Measurements from ENCODE around the gene MYZAP.
A peak's percentile ranks its signal among the peaks of the same experiment; 100 is the strongest.
"Not testable (repeated sequence)": the region's sequence is repeated elsewhere in the genome, so short reads cannot be mapped to it uniquely, and the experiment has no call there.

Gene MYZAP

DNA sequence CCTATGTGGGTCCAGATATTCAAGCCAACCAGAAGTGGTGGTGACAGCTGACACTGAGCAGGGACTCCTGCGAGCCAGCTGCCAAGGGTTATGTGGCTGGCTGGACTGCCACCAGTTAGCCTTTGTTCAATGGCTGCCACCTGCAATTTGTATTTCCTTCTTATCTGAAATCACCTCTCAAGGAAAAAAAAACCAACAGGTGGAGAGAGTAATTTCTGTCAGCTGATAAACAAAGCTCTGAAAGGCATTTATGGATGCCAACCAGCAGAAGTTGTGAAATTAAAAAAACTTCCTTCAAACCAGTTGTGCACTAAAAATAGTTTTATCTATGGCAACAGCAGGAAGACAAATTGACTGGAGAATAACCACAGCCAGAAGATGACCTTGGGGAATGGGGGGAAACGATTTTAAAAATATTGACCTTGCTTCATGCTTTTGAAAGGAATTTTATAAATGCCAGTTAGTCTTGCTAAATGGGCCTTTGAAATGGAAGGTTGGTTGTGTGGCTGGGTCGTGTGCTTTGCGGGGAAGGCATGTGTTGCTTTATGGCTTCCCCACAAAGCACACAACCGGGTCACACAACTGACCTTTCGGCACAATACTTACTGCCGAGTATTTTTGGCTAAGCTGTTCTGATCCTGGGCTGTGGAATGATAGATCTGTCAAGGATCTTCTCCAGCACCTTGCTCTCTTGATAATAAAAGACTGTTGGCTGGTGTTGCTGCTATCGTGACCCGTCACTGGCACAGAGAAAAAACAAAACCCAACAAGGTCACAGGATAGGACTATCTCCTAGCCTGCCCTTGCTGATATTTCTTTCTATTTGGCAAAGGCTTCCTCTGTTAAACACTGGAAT is 3.5 kb downstream of the MYZAP start:
- DNase-seq = no peak

- no peak for DNase-seq
Observed at GRCh38 chr15:57596301-57596855, 4.7 kb downstream of the MYZAP start.

- DNase-seq = no peak
Observed at GRCh38 chr15:57596978-57597377, 5.3 kb downstream of the MYZAP start.

DNA sequence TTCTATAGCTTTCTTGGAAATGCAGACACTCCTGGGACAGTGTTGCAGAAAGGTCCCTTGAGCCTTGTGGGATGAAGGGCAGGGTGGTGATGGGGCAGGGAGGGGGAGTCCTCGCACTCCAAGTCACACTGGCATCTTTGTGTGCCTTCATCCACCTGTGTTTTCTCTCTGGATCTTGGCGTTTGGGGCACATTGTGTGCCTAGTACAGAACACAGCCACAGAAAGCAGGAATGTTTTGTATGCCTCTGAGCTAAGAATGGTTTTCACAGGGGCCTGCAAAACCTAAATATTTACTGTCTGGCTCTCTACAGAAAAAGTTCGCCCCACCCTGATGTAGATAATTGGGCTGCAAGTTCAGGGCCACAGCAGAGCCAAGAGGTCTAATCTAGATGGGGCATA is 5.7 kb downstream of the MYZAP start:
- DNase-seq = no peak

DNA sequence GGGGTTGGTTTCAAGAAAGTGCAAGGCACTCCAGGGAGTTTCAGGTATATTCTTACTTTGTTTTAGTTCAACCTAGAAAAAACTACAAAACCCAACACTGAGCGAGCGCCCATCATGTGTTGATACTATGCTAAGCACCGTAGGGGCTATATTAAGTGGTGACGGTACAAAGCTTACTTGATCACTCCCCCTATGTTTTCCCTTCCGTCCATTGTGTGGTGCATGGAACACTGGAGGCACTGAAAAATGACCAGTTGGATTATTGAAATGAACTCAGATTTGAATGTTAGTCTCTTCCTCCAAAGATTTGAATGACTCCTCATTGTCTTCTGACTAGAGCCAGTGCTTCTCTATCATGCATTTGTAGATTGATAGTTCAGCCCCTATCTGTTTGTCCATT is 6.6 kb downstream of the MYZAP start:
- DNase-seq = no peak

DNA sequence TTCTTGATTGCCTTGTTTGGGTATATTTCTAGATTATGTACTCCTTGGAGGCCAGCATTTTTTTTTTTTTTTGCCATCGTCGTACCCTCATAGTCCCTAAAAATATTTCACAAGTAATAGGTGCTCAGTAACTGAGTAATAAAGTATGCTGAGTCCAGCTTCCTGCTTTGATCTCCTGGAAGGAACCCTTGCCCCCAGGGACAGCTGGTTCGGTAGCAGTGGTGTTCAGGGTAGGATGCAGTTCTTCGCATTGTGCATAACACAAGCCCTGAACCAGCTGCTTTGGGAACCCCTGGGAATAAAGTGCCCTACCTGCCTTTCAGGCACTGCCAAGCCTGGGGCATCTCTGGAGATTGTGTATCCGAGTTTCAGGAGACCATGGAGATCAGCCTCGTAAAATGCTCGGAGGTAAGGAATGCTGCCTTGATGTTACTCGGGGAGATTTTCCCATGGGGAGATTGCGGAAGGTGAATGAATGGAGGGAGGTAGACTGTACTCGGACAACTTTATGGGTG is 7.6 kb downstream of the MYZAP start:
- no peak for DNase-seq

DNA sequence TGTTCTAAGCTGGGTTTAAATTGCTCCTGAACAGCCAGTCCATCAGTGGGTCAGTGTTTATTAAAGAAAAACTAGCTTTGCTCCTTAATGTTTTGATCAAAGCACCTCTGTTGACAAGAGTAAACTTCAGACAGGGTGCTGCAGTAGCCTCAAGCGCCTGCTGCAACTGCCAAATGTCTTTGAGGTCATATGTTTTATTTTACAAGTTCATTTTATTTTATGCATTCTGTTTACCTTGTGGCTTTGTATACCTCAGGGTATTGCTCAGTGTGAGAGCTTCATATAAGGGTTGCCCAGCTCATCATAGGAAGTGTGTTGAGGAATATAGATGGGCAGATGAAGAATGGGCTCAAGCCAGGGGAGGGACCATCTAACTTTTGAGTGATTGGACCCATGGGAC is 8.5 kb downstream of the MYZAP start:
- DNase-seq = no peak

- DNase-seq = no peak
Observed at GRCh38 chr15:57604507-57604906, 12.8 kb downstream of the MYZAP start.

DNA sequence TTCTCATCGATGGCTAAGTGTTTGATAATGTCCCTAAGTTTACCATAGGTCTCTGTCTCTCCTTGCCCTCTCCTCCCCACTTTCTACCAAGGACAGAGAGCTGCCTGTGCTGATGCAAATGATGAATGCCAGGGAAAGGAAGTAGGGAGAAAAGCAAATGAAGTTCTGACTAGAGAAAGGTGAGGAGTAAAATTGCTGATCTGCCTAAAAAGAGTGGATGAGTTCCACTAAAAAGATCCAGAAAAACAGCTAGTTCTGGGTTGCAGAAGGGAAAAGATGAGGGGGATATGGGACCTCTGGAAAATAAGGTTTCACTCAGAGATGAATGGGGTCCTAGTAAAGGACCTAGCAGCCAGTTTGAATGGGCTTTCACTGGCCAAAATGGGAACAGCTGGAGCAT is 13.8 kb downstream of the MYZAP start:
- no peak for DNase-seq

DNA sequence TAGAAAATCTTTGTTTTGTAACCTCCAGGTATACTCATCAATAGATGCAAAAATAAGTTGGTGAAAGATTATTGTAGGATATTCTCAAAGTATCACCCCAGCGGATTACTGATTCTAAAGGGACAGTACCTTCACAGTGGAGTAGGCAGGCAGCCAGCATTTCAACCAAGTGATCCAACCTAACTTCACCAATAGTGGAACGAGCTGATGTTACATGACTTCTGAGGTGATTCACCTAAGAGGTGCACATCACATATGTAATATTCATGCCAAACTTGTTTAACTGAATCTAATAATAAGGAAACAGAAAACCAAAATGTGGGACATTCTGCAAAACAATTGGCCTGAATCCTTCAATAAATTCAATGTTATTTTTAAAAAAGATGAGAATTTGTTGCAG is 14.3 kb downstream of the MYZAP start:
- no peak for DNase-seq

GRCh38 chr15:57606816-57607215 is 15.1 kb downstream of the MYZAP start:
- DNase-seq = no peak

- DNase-seq = peak; percentile 65
Observed at GRCh38 chr15:57607570-57608000, 15.9 kb downstream of the MYZAP start.

DNA sequence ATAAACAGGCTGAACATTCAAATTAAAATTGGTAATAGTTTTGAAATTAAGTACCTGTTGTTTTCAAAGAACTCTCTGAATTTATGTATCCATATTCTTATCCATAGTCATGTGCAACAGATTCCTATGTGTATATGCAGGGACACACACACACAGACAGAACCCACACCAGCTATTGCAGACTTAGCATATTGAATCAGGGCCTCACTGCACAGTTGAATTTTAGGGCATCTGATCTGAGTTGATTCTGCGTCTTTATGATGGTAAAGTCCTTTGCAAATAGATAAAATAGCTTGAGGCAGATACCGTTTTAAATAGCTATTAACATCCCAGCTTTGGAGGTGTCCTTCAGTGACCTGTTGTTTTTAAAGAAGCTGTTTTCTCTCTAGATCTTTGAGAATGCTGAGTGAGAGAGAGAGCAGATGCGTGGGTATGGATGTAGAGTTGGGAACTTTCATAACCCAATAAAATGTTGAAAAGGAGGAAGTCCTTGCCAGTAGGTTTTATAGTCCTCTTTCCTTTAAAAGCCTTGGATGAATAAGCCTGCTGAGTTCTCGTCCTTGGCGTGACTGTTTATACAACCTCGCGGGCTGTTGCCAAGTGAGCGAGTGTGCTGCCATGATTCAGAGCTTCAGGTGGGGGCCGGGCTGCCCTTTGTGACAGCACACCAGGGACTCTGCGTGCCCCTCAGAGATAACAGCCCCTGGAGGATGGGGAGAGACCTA is 18.3 kb downstream of the MYZAP start:
- DNase-seq = peak; percentile 72

DNA sequence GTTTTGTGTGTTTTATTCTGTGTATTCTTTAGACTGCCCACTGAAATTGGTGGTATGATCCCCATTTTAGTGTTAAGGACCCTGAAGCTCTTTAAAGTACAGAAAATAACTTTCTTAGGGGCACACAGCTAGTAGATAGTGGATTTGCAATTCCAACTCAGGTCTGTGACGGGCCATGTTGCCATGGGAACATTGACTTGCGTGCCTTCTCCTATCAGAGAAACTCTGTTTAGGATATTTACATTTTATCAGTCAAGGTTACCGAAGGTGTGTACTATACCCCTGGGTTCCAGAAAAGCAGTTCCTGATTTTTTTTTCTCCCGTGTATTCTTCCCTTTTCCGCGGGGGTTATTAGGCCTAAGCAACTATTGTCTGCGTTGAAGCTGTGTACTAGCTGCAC is 19.4 kb downstream of the MYZAP start:
- DNase-seq = no peak

DNA sequence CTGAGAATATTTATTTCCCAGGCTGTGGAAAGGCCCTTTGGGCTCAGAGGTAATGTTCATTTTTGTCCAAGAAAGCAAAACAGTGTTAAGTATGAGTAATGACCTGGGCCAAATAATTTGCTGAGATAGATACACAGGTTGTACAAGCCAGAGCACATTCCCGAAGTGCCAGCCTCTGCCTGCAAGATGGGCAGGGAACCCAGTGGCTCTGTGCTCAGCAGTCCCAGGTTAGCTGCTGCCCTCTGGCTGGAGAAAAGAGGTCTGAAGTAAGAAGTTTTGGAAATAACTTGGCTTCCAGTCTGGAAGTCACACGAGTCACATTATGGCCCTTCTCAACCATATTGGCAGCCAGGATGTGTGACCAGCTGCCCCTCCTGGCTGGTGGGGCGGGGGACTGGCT is 20.2 kb downstream of the MYZAP start:
- DNase-seq = peak; percentile 24

GRCh38 chr15:57614241-57614640 is 22.5 kb downstream of the MYZAP start:
- no peak for DNase-seq

GRCh38 chr15:57615951-57616496 is 24.3 kb downstream of the MYZAP start:
- DNase-seq = not testable (repeated sequence)

DNA sequence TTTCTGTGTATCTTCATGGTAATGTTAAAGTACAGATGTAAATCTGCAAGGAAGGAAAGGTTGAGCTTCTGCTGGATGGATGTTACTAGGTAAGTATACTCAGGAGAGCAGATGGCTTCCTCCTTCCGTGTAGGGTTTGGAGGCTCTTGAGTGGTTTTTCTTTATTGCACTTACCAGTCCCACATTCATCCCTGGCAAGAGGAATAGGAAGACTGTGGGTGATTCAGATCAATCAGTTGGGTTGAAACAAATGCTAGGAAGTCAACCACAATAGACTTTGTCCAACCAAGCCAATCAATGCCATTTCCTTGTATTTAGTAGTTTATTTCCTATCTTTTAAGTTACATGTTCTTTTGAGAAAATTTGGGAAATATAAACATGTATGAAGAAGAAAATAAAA is 26.6 kb downstream of the MYZAP start:
- no peak for DNase-seq

GRCh38 chr15:57619746-57620145 is 28.0 kb downstream of the MYZAP start:
- no peak for DNase-seq

GRCh38 chr15:57624730-57625129 is 33.0 kb downstream of the MYZAP start:
- DNase-seq = no peak

GRCh38 chr15:57625703-57626448 is 34.2 kb downstream of the MYZAP start:
- no peak for DNase-seq

DNA sequence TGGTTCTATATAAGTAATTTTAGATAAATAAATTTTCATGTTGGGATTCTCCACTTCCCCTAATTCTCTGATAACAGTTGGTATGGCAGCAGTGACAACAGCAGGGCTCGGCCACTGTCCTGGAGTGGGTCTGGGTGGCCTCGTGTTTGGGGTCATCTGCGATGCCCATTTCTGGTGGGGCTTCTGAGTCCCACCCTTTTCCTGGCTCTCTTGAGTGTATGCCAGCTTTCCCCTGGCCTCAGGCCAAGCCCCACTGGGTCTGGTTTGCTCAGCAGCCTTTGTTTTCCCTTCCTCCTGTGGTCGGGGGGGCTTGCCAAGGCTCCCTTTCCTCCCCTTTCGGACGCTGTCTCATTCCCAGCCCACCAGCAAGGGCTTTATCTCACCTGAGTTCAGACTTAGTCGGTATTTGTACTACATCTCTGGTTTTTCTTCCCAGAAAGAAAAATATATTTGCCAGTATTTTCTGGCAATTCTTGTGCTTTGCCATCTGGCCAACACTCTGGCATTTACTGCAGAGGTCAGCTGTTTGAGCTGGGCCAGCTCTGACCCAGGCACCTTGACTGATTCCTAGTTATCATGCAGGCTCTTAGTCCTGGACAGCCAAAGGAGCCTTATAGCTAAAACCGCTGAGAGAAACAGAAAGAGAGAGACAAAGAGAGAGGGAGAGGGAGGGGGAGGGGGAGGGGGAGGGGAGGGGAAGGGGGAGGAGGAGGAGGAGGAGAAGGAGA is 35.2 kb downstream of the MYZAP start:
- no peak for DNase-seq
